Nephron (organoid): ENCODE data around the gene PTPRG.

Experiments
- H3K27ac Mint-ChIP-seq, 3 experiments: 2 replicates each; pipeline ENCODE4 v1.8.0; 2020; ENCODE audit warnings: mixed read lengths in 3 of 3, mild to moderate bottlenecking in 2 of 3, moderate library complexity in 1 of 3
- H3K27me3 Mint-ChIP-seq: 2 replicates; pipeline ENCODE4 v1.8.0; 2021; ENCODE audit warnings: low read depth, mild to moderate bottlenecking, moderate library complexity, mixed read lengths
- H3K36me3 Mint-ChIP-seq: 2 replicates; pipeline ENCODE4 v1.8.0; 2020; ENCODE audit warnings: low read depth, mixed read lengths
- H3K4me1 Mint-ChIP-seq: 2 replicates; pipeline ENCODE4 v1.8.0; 2020; ENCODE audit warnings: mixed read lengths
- H3K4me3 Mint-ChIP-seq, 3 experiments: 2 replicates each; pipeline ENCODE4 v1.8.0; 2020; ENCODE audit warnings: mild to moderate bottlenecking in 3 of 3, mixed read lengths in 3 of 3, moderate library complexity in 2 of 3
- H3K9me3 Mint-ChIP-seq: 2 replicates; pipeline ENCODE4 v1.8.0; 2020; ENCODE audit warnings: mixed read lengths
- CTCF ChIP-seq, 3 experiments: fragments of 200-600 bp; sonication (generic); IDR thresholded peaks; one replicate each; pipeline ENCODE4 v1.5.0; 2021; ENCODE audit warnings: antibody characterized with exemption in 3 of 3; ENCODE audit not compliant: unreplicated experiment in 3 of 3

Gene PTPRG

GRCh38 chr3:61577760-61578159 is 16.4 kb downstream of the PTPRG start:
- no peaks in the 10 kb centered on the region for H3K9me3 Mint-ChIP-seq
- H3K4me3 Mint-ChIP-seq = no peak overlapping the region
- TF ChIP-seq CTCF (IDR thresholded peaks at IDR 0.05; ENCODE audit: unreplicated experiment in 3 of 3) = no peak
- H3K27me3 Mint-ChIP-seq = no peaks in the 10 kb centered on the region
- H3K36me3 Mint-ChIP-seq = peaks cover 28% of the 10 kb centered on the region
- peaks cover 8% of the 10 kb centered on the region for H3K4me1 Mint-ChIP-seq
- H3K27ac Mint-ChIP-seq = no peak overlapping the region

- no peaks in the 10 kb centered on the region for H3K9me3 Mint-ChIP-seq
- peaks cover 8% of the 10 kb centered on the region for H3K4me1 Mint-ChIP-seq
- peaks cover 17% of the 10 kb centered on the region for H3K36me3 Mint-ChIP-seq
- no peaks in the 10 kb centered on the region for H3K27me3 Mint-ChIP-seq
- H3K27ac Mint-ChIP-seq = no peak overlapping the region
- TF ChIP-seq CTCF (IDR thresholded peaks at IDR 0.05; ENCODE audit: unreplicated experiment in 3 of 3) = no peak
- no peak overlapping the region for H3K4me3 Mint-ChIP-seq
Measured at GRCh38 chr3:61578667-61579367, 17.4 kb downstream of the PTPRG start.

DNA sequence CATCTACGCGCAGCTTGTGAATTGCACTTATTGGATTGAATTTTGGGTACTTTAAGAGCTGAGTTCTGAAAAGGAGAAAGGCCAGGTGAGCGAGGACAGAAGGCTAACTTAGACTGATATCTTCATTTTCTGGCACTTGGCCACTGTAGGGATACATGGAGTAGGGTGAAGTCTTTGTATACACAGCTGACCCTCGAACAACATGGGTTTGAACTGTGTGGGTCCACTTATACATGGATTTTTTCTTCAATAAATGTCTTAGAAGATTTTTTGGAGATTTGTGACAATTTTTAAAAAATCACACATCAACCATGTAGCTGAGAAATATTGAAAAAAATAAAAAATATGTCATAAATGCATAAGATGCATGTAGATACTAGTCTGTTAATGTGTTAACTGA is 18.3 kb downstream of the PTPRG start:
- H3K9me3 Mint-ChIP-seq = no peaks in the 10 kb centered on the region
- no peak overlapping the region for H3K27ac Mint-ChIP-seq
- H3K27me3 Mint-ChIP-seq = no peaks in the 10 kb centered on the region
- no peak for TF ChIP-seq CTCF (IDR thresholded peaks at IDR 0.05; ENCODE audit: unreplicated experiment in 3 of 3)
- no peak overlapping the region for H3K4me3 Mint-ChIP-seq
- H3K36me3 Mint-ChIP-seq = peaks cover 9% of the 10 kb centered on the region
- H3K4me1 Mint-ChIP-seq = peaks cover 12% of the 10 kb centered on the region

DNA sequence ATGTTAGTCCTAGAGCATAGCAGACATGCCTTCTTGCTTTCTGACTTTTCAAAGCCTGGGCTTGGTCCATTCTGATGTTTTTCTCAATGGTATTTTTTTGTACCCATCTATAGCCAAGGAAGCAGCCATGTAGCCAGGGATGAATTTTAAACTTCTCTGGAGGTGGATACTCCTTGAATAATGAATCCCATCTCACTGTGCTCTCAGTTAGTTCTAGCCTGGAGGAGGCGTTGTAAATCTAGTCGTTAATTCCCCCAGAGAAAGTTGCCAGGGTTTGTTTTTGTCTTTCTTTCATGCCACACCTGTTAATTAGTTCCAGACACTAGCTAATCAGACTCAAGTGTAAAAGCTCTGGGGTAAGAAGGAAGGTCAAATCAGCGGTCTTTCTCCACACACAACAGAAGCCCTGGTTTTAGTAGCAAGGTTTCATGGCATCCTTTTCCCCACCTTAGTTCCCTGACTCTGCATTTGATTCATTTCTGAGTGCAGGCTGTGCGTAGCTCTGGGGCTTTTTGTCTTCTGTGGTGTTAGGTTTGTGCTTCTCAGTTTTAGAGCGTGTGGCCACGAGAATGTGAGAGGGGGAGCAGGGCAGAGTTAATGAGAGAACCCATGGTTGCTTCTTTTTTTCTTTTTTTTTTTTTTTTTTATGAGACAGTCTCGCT is 19.7 kb downstream of the PTPRG start:
- Mint-ChIP-seq H3K36me3 (peaks cover 4% of the 10 kb centered on the region), H3K4me1 (peaks cover 12% of the 10 kb centered on the region), H3K9me3 (no peaks in the 10 kb centered on the region), H3K27me3 (no peaks in the 10 kb centered on the region), H3K27ac (peak overlapping the region; percentile 33 to 88 (median 44)), H3K4me3 (no peak overlapping the region)
- no peak for TF ChIP-seq CTCF (IDR thresholded peaks at IDR 0.05; ENCODE audit: unreplicated experiment in 3 of 3)

- Mint-ChIP-seq H3K27ac (no peak overlapping the region), H3K4me3 (no peak overlapping the region), H3K36me3 (peaks cover 11% of the 10 kb centered on the region), H3K4me1 (peaks cover 12% of the 10 kb centered on the region), H3K27me3 (no peaks in the 10 kb centered on the region), H3K9me3 (no peaks in the 10 kb centered on the region)
- no peak for TF ChIP-seq CTCF (IDR thresholded peaks at IDR 0.05; ENCODE audit: unreplicated experiment in 3 of 3)
Measured at GRCh38 chr3:61582287-61582686, 20.9 kb downstream of the PTPRG start.

DNA sequence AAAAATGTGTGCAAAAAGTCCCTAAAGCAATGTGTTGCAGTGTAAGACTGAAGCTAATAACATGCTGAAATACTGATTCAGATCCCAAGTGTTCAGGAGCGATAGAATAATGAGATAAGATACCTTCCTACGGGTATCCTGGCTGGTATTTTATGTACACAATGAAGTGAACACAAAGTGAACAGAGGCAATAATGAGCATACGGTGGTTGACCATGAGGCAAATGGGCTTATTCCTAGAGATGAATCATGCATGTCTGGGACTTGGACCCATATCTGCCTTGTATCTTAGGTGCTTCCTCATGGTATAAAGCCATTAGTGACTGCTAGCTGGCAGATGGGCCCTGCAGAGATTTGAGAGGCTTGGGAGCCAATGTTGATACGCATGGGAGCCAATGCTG is 21.5 kb downstream of the PTPRG start:
- peaks cover 11% of the 10 kb centered on the region for H3K36me3 Mint-ChIP-seq
- no peaks in the 10 kb centered on the region for H3K9me3 Mint-ChIP-seq
- no peak overlapping the region for H3K27ac Mint-ChIP-seq
- peaks cover 12% of the 10 kb centered on the region for H3K4me1 Mint-ChIP-seq
- no peaks in the 10 kb centered on the region for H3K27me3 Mint-ChIP-seq
- H3K4me3 Mint-ChIP-seq = no peak overlapping the region
- TF ChIP-seq CTCF (IDR thresholded peaks at IDR 0.05; ENCODE audit: unreplicated experiment in 3 of 3) = no peak
